ENCODE measurements around the gene CTIF.

DNA sequence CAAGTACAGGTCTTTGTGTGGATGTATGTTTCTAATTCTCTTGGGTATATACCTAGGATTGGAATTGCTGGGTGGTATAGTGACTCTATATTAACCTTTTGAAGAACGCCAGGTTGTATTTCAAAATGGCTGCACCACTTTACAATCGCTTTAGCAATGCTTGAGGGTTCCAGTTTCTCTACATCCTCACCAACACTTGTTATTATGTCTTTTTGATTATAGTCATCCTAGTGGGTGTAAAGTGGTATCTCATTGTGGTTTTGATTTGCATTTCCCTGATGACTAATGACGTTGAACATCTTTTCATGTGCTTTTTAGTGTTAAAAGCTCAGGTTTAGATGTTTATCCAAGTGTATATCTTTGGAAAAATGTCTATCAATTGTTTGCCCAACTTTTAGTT lies 39.5 kb downstream of the CTIF start:
- TF ChIP-seq, protein P1, sequence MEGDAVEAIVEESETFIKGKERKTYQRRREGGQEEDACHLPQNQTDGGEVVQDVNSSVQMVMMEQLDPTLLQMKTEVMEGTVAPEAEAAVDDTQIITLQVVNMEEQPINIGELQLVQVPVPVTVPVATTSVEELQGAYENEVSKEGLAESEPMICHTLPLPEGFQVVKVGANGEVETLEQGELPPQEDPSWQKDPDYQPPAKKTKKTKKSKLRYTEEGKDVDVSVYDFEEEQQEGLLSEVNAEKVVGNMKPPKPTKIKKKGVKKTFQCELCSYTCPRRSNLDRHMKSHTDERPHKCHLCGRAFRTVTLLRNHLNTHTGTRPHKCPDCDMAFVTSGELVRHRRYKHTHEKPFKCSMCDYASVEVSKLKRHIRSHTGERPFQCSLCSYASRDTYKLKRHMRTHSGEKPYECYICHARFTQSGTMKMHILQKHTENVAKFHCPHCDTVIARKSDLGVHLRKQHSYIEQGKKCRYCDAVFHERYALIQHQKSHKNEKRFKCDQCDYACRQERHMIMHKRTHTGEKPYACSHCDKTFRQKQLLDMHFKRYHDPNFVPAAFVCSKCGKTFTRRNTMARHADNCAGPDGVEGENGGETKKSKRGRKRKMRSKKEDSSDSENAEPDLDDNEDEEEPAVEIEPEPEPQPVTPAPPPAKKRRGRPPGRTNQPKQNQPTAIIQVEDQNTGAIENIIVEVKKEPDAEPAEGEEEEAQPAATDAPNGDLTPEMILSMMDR (conservative IDR thresholded peaks at IDR 0.05; ENCODE audit: low read depth, low read length) = no peak
- no peak for TF ChIP-seq EZH2 (IDR thresholded peaks at IDR 0.05; ENCODE audit: low read length, unreplicated experiment)
